HCT116 (cell line): ENCODE results near the gene TEX29. TPM values are rescaled to one million over a fixed set of nuclear protein-coding genes. Genes with fewer than 3 reads are reported as not detected.

Experiments used
- ATAC-seq: fragments of 200-7000 bp; cut with Tn5 transposase; 2 replicates; pipeline ENCODE4 v1.9.1; 2020; ENCODE audit warnings: mild to moderate bottlenecking, moderate library complexity
- BruUV-seq: library from RNA; stranded (reverse); fragments of 400-500 nt; replicated peaks from 2 replicates; lab custom pipeline; 2021; lab: Mats Ljungman, UMichigan
- CTCF ChIA-PET: fragments of 300-600 bp; sonication (Branson Sonifier 250); formaldehyde crosslinking; loops from one replicate; lab custom pipeline; 2021; ENCODE audit warnings: antibody characterized with exemption; lab: Charles Lee
- POLR2A ChIA-PET: fragments of 300-600, 350-600 bp; sonication (Branson Sonifier 250); formaldehyde crosslinking; loops from one replicate; lab custom pipeline; 2021; ENCODE audit warnings: antibody characterized with exemption; lab: Charles Lee
- RAD21 ChIA-PET, 2 experiments: fragments of 300-600 bp; sonication (Branson Sonifier 250); formaldehyde crosslinking; loops; one replicate each; lab custom pipeline; 2023; ENCODE audit warnings: low total read pairs in 2 of 2; ENCODE audit not compliant: uncharacterized antibody in 2 of 2, unreplicated experiment in 2 of 2, low non-redundant PET in 1 of 2; lab: Charles Lee
- DNase-seq: peaks from one replicate; pipeline ENCODE4 v3.0.0-alpha.2; 2010; ENCODE audit warnings: low read depth, low spot score
- H2AFZ ChIP-seq: fragments of 200-600 bp; shearing (Covaris generic), sonication (generic); 2 replicates; pipeline ENCODE4 v1.6.1; 2017; ENCODE audit warnings: low read depth, mixed run types, mixed read lengths, antibody characterized with exemption, low read length; ENCODE audit not compliant: poor library complexity, severe bottlenecking
- H3K27ac ChIP-seq: 2 replicates; pipeline ENCODE4 v1.5.1; 2012; ENCODE audit warnings: low read depth, low read length
- H3K27me3 ChIP-seq: fragments of 200-600 bp; sonication (generic); 2 replicates; pipeline ENCODE4 v1.6.1; 2016; ENCODE audit warnings: mixed run types, low read length, mixed read lengths; ENCODE audit not compliant: insufficient read depth
- H3K36me3 ChIP-seq, 2 experiments: fragments of 200-500 bp in 1 of 2; fragments of 200-600 bp in 1 of 2; sonication (Bioruptor generic) in 1 of 2; sonication (generic) in 1 of 2; 2 replicates each; pipeline versions ENCODE4 v1.5.1 to v1.6.1; 2014 to 2016; ENCODE audit warnings: low read length in 2 of 2, inconsistent platforms in 1 of 2, mixed read lengths in 1 of 2, mixed run types in 1 of 2; ENCODE audit not compliant: insufficient read depth in 2 of 2, control insufficient read depth in 1 of 2
- H3K4me1 ChIP-seq, 2 experiments: fragments of 200-600 bp in 1 of 2; sonication (generic) in 1 of 2; 2 replicates each; pipeline versions ENCODE4 v1.5.1 to v1.6.1; 2012 to 2017; ENCODE audit warnings: low read length in 2 of 2, inconsistent platforms in 1 of 2, mild to moderate bottlenecking in 1 of 2, mixed read lengths in 1 of 2, mixed run types in 1 of 2, moderate library complexity in 1 of 2; ENCODE audit not compliant: insufficient read depth in 2 of 2, control insufficient read depth in 1 of 2
- H3K4me2 ChIP-seq: fragments of 200-600 bp; sonication (generic); 2 replicates; pipeline ENCODE4 v1.6.1; 2017; ENCODE audit warnings: mixed run types, low read length, mixed read lengths
- H3K4me3 ChIP-seq, 2 experiments: fragments of 200-600 bp in 1 of 2; sonication (generic) in 1 of 2; replicated peaks in 1 of 2; 2 replicates each; pipeline ENCODE4 v1.5.1; 2011 to 2016; ENCODE audit warnings: low read length in 2 of 2, control low read depth in 1 of 2, low read depth in 1 of 2, mild to moderate bottlenecking in 1 of 2, mixed read lengths in 1 of 2, mixed run types in 1 of 2
- H3K79me2 ChIP-seq: fragments of 200-600 bp; sonication (generic); 2 replicates; pipeline ENCODE4 v1.6.1; 2017; ENCODE audit warnings: mild to moderate bottlenecking, mixed run types, low read length, moderate library complexity, mixed read lengths; ENCODE audit not compliant: insufficient read depth
- H3K9ac ChIP-seq: fragments of 200-600 bp; sonication (generic); 2 replicates; pipeline ENCODE4 v1.6.1; 2016; ENCODE audit warnings: low read length, mixed read lengths
- H3K9me2 ChIP-seq: fragments of 200-600 bp; sonication (generic), shearing (Covaris generic); 2 replicates; pipeline ENCODE4 v1.6.1; 2017; ENCODE audit warnings: mixed run types, mild to moderate bottlenecking, moderate library complexity; ENCODE audit not compliant: insufficient read depth
- H3K9me3 ChIP-seq, 2 experiments: fragments of 200-500 bp in 1 of 2; fragments of 200-600 bp in 1 of 2; sonication (Bioruptor generic) in 1 of 2; sonication (generic) in 1 of 2; 2 replicates each; pipeline ENCODE4 v1.6.1; 2014 to 2017; ENCODE audit warnings: low read length in 2 of 2, mixed read lengths in 2 of 2, inconsistent platforms in 1 of 2, low read depth in 1 of 2, mild to moderate bottlenecking in 1 of 2, mixed run types in 1 of 2, moderate library complexity in 1 of 2; ENCODE audit not compliant: control insufficient read depth in 1 of 2, insufficient read depth in 1 of 2
- H4K20me1 ChIP-seq: fragments of 200-600 bp; sonication (generic), shearing (Covaris generic); 2 replicates; pipeline ENCODE4 v1.6.1; 2017; ENCODE audit warnings: mixed run types, mild to moderate bottlenecking, moderate library complexity; ENCODE audit not compliant: insufficient read depth
- CBX3 ChIP-seq: IDR thresholded peaks from 2 replicates; pipeline ENCODE4 v1.6.1; 2012; ENCODE audit warnings: low read depth
- CEBPB ChIP-seq: IDR thresholded peaks from 2 replicates; pipeline ENCODE4 v1.6.1; 2012; ENCODE audit warnings: low read depth
- ELF1 ChIP-seq: IDR thresholded peaks from 2 replicates; pipeline ENCODE4 v1.6.1; 2012; ENCODE audit warnings: low read depth, borderline replicate concordance
- EZH2phosphoT487 ChIP-seq: fragments of 200-600 bp; IDR thresholded peaks from 2 replicates; pipeline ENCODE4 v1.6.1; 2018; ENCODE audit warnings: antibody characterized with exemption, borderline replicate concordance
- FOSL1 ChIP-seq: IDR thresholded peaks from 2 replicates; pipeline ENCODE4 v1.6.1; 2012; ENCODE audit warnings: low read depth
- POLR2A ChIP-seq: IDR thresholded peaks from 2 replicates; pipeline ENCODE4 v1.7.0; 2011; ENCODE audit warnings: borderline replicate concordance; ENCODE audit not compliant: insufficient read depth, insufficient read length; ENCODE audit errors: extremely low read depth
- POLR2AphosphoS5 ChIP-seq: IDR thresholded peaks from 2 replicates; pipeline ENCODE4 v1.6.1; 2011; ENCODE audit warnings: mild to moderate bottlenecking, low read depth, low read length, moderate library complexity
- SIN3A ChIP-seq: IDR thresholded peaks from 2 replicates; pipeline ENCODE4 v1.6.1; 2012; ENCODE audit warnings: low read depth
- SP1 ChIP-seq: IDR thresholded peaks from 2 replicates; pipeline ENCODE4 v1.6.1; 2012; ENCODE audit warnings: low read depth
- SRF ChIP-seq: IDR thresholded peaks from 2 replicates; pipeline ENCODE4 v1.6.1; 2012; ENCODE audit warnings: low read depth
- TCF7L2 ChIP-seq: IDR thresholded peaks from 2 replicates; pipeline ENCODE4 v1.7.0; 2011; ENCODE audit warnings: borderline replicate concordance, inconsistent platforms; ENCODE audit not compliant: insufficient read depth, insufficient read length; ENCODE audit errors: extremely low read depth
- YY1 ChIP-seq: IDR thresholded peaks from 2 replicates; pipeline ENCODE4 v1.6.1; 2011; ENCODE audit warnings: low read length, low read depth, moderate library complexity, mild to moderate bottlenecking; ENCODE audit not compliant: insufficient replicate concordance; ENCODE audit errors: extremely low read depth
- ZNF274 ChIP-seq: fragments of 200-500 bp; sonication (Bioruptor generic); IDR thresholded peaks from 2 replicates; pipeline ENCODE4 v1.6.1; 2014; ENCODE audit warnings: mild to moderate bottlenecking, low read depth, low read length, inconsistent platforms
- intact Hi-C: fragments of 100-400 bp; cut with micrococcal nuclease; formaldehyde crosslinking; loops from 2 replicates; pipeline ENCODE4 v1.10.0; 2022
- total RNA-seq: library from RNA; stranded (reverse); gene quantifications from one replicate; pipeline ENCODE4 v1.2.1, GENCODE V29; 2021; ENCODE audit not compliant: unreplicated experiment
- TF ChIP-seq, protein P1 (sequence below): IDR thresholded peaks from 2 replicates; pipeline ENCODE4 v1.6.1; 2011; ENCODE audit warnings: mild to moderate bottlenecking, low read length, moderate library complexity; ENCODE audit not compliant: insufficient replicate concordance; ENCODE audit errors: extremely low read depth
- TF ChIP-seq, protein P2 (sequence below): IDR thresholded peaks from 2 replicates; pipeline ENCODE4 v1.6.1; 2012; ENCODE audit warnings: low read depth
- TF ChIP-seq, protein P3 (sequence below): IDR thresholded peaks from 2 replicates; pipeline ENCODE4 v1.6.1; 2012

The TEX29 gene
- total RNA-seq, 1 experiment from 2014 or later = not detected

DNA sequence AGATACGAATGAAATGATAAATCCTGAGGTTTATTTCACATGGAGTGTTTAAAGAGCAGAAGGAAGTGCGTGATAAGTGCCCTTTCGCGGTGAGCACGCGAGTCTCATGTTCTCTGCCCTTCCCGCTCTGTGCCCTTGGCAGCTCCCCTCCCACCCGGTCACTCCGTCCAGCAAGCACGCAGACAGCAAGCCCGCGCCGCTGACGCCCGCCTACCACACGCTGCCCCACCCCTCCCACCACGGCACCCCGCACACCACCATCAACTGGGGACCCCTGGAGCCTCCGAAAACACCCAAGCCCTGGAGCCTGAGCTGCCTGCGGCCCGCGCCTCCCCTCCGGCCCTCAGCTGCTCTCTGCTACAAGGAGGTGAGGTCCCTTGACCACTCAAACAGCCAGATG, 37.4 kb upstream of the TEX29 start (continued):
- TF ChIP-seq YY1 (no peak), CBX3 (no peak), TCF7L2 (no peak)

DNA sequence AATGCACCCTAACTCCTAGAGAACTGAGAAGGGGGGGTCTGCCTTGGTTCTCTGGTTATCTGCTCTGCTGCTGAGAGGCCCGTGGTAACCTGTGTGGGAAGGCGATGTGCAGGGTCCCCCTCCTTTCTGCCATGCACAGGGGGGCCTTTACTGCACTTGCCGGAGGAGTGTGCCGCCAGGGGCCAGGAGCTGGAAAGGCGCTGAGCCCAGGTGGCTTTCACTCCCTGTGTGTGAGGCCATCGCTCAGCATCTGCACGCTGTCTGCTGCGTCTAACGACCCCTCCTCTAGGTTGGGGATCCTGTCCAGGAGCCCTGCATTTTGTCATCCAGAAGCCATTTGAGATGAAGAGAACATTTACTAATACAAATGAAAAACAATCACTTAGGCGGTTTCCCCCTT, 37.0 kb upstream of the TEX29 start:
- H3K79me2 ChIP-seq = peaks cover 3% of the 10 kb centered on the region
- peaks cover 16 to 19% of the 10 kb centered on the region in 2 experiments for H3K36me3 ChIP-seq
- ChIA-PET CTCF (no interaction called here), RAD21 (no interaction called here)
- no peak overlapping the region for H3K4me2 ChIP-seq
- H4K20me1 ChIP-seq = no peaks in the 10 kb centered on the region
- intact Hi-C loops = no loop called here
- no peaks in the 10 kb centered on the region for H3K9me2 ChIP-seq
- BruUV-seq = no TSS peak
- no peak for TF ChIP-seq CEBPB
- no peak for TF ChIP-seq SP1
- TF ChIP-seq POLR2AphosphoS5 = no peak
- no peak for TF ChIP-seq FOSL1
- TF ChIP-seq SIN3A = no peak
- no peak for TF ChIP-seq POLR2A
- TF ChIP-seq, protein P1, sequence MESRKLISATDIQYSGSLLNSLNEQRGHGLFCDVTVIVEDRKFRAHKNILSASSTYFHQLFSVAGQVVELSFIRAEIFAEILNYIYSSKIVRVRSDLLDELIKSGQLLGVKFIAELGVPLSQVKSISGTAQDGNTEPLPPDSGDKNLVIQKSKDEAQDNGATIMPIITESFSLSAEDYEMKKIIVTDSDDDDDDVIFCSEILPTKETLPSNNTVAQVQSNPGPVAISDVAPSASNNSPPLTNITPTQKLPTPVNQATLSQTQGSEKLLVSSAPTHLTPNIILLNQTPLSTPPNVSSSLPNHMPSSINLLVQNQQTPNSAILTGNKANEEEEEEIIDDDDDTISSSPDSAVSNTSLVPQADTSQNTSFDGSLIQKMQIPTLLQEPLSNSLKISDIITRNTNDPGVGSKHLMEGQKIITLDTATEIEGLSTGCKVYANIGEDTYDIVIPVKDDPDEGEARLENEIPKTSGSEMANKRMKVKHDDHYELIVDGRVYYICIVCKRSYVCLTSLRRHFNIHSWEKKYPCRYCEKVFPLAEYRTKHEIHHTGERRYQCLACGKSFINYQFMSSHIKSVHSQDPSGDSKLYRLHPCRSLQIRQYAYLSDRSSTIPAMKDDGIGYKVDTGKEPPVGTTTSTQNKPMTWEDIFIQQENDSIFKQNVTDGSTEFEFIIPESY = no peak
- no peak for TF ChIP-seq YY1
- TF ChIP-seq ELF1 = no peak
- no peak for TF ChIP-seq EZH2phosphoT487
- TF ChIP-seq, protein P2, sequence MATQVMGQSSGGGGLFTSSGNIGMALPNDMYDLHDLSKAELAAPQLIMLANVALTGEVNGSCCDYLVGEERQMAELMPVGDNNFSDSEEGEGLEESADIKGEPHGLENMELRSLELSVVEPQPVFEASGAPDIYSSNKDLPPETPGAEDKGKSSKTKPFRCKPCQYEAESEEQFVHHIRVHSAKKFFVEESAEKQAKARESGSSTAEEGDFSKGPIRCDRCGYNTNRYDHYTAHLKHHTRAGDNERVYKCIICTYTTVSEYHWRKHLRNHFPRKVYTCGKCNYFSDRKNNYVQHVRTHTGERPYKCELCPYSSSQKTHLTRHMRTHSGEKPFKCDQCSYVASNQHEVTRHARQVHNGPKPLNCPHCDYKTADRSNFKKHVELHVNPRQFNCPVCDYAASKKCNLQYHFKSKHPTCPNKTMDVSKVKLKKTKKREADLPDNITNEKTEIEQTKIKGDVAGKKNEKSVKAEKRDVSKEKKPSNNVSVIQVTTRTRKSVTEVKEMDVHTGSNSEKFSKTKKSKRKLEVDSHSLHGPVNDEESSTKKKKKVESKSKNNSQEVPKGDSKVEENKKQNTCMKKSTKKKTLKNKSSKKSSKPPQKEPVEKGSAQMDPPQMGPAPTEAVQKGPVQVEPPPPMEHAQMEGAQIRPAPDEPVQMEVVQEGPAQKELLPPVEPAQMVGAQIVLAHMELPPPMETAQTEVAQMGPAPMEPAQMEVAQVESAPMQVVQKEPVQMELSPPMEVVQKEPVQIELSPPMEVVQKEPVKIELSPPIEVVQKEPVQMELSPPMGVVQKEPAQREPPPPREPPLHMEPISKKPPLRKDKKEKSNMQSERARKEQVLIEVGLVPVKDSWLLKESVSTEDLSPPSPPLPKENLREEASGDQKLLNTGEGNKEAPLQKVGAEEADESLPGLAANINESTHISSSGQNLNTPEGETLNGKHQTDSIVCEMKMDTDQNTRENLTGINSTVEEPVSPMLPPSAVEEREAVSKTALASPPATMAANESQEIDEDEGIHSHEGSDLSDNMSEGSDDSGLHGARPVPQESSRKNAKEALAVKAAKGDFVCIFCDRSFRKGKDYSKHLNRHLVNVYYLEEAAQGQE = no peak
- no peak for TF ChIP-seq TCF7L2
- no peak for TF ChIP-seq SRF
- TF ChIP-seq ZNF274 = no peak
- TF ChIP-seq, protein P3, sequence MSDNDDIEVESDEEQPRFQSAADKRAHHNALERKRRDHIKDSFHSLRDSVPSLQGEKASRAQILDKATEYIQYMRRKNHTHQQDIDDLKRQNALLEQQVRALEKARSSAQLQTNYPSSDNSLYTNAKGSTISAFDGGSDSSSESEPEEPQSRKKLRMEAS = no peak
- TF ChIP-seq, all 23 proteins: peak for 0
- Histone ChIP-seq H3K4me3 (no peak overlapping the region), H2AFZ (no peak overlapping the region), H3K9ac (no peak overlapping the region), H3K27me3 (no peaks in the 10 kb centered on the region), H3K4me1 (no peaks in the 10 kb centered on the region), H3K27ac (no peak overlapping the region), H3K9me3 (no peaks in the 10 kb centered on the region)
- no peak for ATAC-seq
- POLR2A ChIA-PET = no interaction called here
- DNase-seq = no peak
